CD4-positive, alpha-beta memory T cell (primary cell): Measurements from ENCODE around the gene DNAH1. TPM values are rescaled to one million over a fixed set of nuclear protein-coding genes. Genes with fewer than 3 reads are reported as not detected.

Experiments
- CTCF ChIA-PET: fragments of 350-600 bp; sonication (Branson Sonifier 250); formaldehyde crosslinking; loops from one replicate; lab custom pipeline; 2021; ENCODE audit warnings: inconsistent platforms; ENCODE audit not compliant: partially characterized antibody; lab: Charles Lee
- POLR2A ChIA-PET: fragments of 350-600 bp; sonication (Branson Sonifier 250); formaldehyde crosslinking; loops from one replicate; lab custom pipeline; 2021; ENCODE audit not compliant: partially characterized antibody; lab: Charles Lee
- DNase-seq, 5 donors: peaks; one replicate each; pipeline versions ENCODE4 v3.0.0 to v3.0.0-alpha.2; 2020 to 2022; ENCODE audit warnings: mixed read lengths in 1 of 5
- H3K27ac ChIP-seq: one replicate; pipeline ENCODE4 v1.7.0; 2013; ENCODE audit warnings: low read depth, low read length
- H3K27me3 ChIP-seq: 2 replicates; pipeline ENCODE4 v1.7.0; 2013; ENCODE audit warnings: mild to moderate bottlenecking, low read length, moderate library complexity; ENCODE audit not compliant: insufficient read depth
- H3K36me3 ChIP-seq: 2 replicates; pipeline ENCODE4 v1.7.0; 2013; ENCODE audit warnings: mild to moderate bottlenecking, low read length, moderate library complexity; ENCODE audit not compliant: insufficient read depth
- H3K4me1 ChIP-seq: 2 replicates; pipeline ENCODE4 v1.7.0; 2013; ENCODE audit warnings: mild to moderate bottlenecking, low read length, moderate library complexity; ENCODE audit not compliant: insufficient read depth
- H3K4me3 ChIP-seq, 2 donors: one replicate each; pipeline ENCODE4 v1.7.0; 2013; ENCODE audit warnings: low read length in 2 of 2, mild to moderate bottlenecking in 1 of 2
- H3K9me3 ChIP-seq, 2 donors: one replicate each; pipeline ENCODE4 v1.7.0; 2013; ENCODE audit warnings: low read length in 2 of 2, control low read depth in 1 of 2; ENCODE audit not compliant: control insufficient read depth in 1 of 2
- H3K27ac Mint-ChIP-seq, 7 donors: one replicate each; pipeline ENCODE4 v1.8.0; 2020 to 2021; ENCODE audit warnings: mixed read lengths in 7 of 7, mild to moderate bottlenecking in 6 of 7, inconsistent platforms in 3 of 7, moderate library complexity in 3 of 7
- H3K27me3 Mint-ChIP-seq, 2 donors: one replicate each; pipeline ENCODE4 v1.8.0; 2020 to 2021; ENCODE audit warnings: mixed read lengths in 2 of 2
- H3K36me3 Mint-ChIP-seq, 2 donors: one replicate each; pipeline ENCODE4 v1.8.0; 2020 to 2021; ENCODE audit warnings: mixed read lengths in 2 of 2, inconsistent platforms in 1 of 2, mild to moderate bottlenecking in 1 of 2
- H3K4me1 Mint-ChIP-seq, 4 donors: one replicate each; pipeline ENCODE4 v1.8.0; 2020 to 2021; ENCODE audit warnings: mixed read lengths in 4 of 4, mild to moderate bottlenecking in 1 of 4
- H3K4me3 Mint-ChIP-seq, 8 donors: one replicate each; pipeline ENCODE4 v1.8.0; 2020 to 2021; ENCODE audit warnings: mixed read lengths in 8 of 8, mild to moderate bottlenecking in 7 of 8, moderate library complexity in 6 of 8, inconsistent platforms in 3 of 8
- H3K9me3 Mint-ChIP-seq, 8 donors: one replicate each; pipeline ENCODE4 v1.8.0; 2020 to 2021; ENCODE audit warnings: mixed read lengths in 8 of 8, mild to moderate bottlenecking in 5 of 8, inconsistent platforms in 3 of 8, moderate library complexity in 1 of 8
- intact Hi-C: fragments of 100-400 bp; cut with micrococcal nuclease; formaldehyde crosslinking; loops from one replicate; pipeline ENCODE4 v1.15.1; 2023
- microRNA-seq: library from miRNA; unstranded; fragments of <30 nt; microRNA quantifications from one replicate; pipeline ENCODE4 v1.2.0, GENCODE V29; 2021; ENCODE audit warnings: borderline replicate concordance, borderline number of aligned reads, borderline microRNAs expressed, mixed read lengths
- polyA plus RNA-seq, 2 donors: library from polyadenylated mRNA; unstranded; fragments of 300-500 nt; fragmentation: Illumina TruSeq; gene quantifications; one replicate each; pipeline ENCODE4 v1.2.3, GENCODE V29; 2021
- total RNA-seq, 2 experiments: library from RNA; stranded (reverse); gene quantifications; one replicate each; pipeline ENCODE4 v1.2.3, GENCODE V29; 2021

DNAH1 gene
- total and polyA plus RNA-seq, 4 experiments from 2014 or later = 0.02 to 49.8 (median 23.1) TPM

DNA sequence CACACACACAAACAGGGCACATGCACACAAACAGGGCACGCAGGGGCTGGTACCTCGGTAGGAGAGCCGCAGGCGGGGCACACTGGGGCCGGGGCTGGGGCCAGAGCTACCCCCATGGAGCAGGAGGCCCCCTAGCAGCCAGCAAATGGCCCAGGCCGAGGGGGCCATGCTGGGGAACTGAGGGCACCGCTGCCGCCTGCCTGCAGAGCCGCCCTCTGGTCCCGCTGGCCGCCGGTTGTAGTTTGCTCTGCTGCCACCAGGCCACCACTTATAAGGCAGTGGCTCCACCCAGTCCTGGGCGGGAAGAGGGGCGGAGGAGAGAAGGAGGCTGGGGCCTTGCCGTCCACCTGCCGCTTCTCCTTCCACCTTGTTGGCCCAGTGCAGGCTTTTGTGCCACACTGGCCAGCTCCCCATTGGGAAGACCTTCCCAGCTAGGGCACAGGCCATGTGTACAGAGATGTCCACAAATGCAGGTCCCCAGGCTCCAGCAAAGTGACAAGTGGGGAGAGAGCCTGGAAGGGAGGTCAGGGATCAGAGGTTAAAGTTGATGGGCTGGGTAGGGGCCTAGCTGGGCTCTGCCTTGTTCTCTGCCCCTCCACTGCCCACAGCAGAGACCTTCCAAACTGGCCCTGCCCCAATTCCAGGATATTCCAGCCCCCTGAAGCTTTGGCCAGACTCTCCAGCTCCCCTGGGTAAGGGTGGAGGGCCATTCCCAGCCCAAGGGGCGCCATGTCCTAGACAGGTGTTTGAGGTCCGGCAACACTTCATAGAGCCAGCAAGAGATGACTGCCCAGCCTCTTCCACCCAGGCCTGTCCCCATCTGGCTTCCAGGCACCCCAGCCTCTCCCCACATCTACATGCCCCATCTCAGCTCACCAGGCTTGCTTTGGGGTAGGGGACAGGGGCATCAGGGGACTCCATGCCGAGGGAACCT lies 129.0 kb downstream of the DNAH1 start, which contains the start of gene SEMA3G:
Gene SEMA3G, minus strand, starts transcription at position 244 of the 934 bp plus-strand sequence. Its CDS starts 76 bp downstream, at position 168.
- Histone ChIP-seq H3K4me3 (peak within 1 kb of the TSS in 1 of 2 donors; percentile 9), H3K27ac (no peak within 1 kb of the TSS), H3K4me1 (peaks cover 14% of the 10 kb centered on the region), H3K9me3 (no peaks in the 10 kb centered on the region), H3K36me3 (no peaks in the 10 kb centered on the region), H3K27me3 (no peaks in the 10 kb centered on the region)
- ChIA-PET CTCF (interaction anchor here (1.0 to 7.1 kb wide), 13 partner anchors 10 to 444 kb away, joined by 3 to 107 read pairs (median 5); partner anchors contain the start of genes NISCH and TLR9), POLR2A (interaction anchor here (0.9 to 2.3 kb wide), 3 partner anchors 10 to 158 kb away, joined by 3 to 13 read pairs (median 5); partner anchors contain the start of genes GLYCTK, NISCH and TNNC1)
- peak within 1 kb of the TSS in 3 of 7 donors; percentile 10 to 76 (median 32) for H3K27ac Mint-ChIP-seq
- no peaks in the 10 kb centered on the region for H3K9me3 Mint-ChIP-seq
- no peaks in the 10 kb centered on the region for H3K27me3 Mint-ChIP-seq
- peaks cover 6 to 16% (median 12%) of the 10 kb centered on the region in 4 donors for H3K4me1 Mint-ChIP-seq
- intact Hi-C loops = loop anchor here (5.0 kb wide), 1 partner anchor 223 kb away; no protein-coding TSS in a partner anchor
- peak within 1 kb of the TSS in 3 of 8 donors; percentile 8 to 29 (median 12) for H3K4me3 Mint-ChIP-seq
- H3K36me3 Mint-ChIP-seq = no peaks in the 10 kb centered on the region
- peak; percentile 62 to 84 (median 66) for DNase-seq

GRCh38 chr3:52446042-52446441 lies 129.9 kb downstream of the DNAH1 start:
- Histone ChIP-seq H3K4me3 (no peak overlapping the region), H3K36me3 (no peaks in the 10 kb centered on the region), H3K27me3 (no peaks in the 10 kb centered on the region), H3K9me3 (no peaks in the 10 kb centered on the region), H3K27ac (no peak overlapping the region), H3K4me1 (peaks cover 14% of the 10 kb centered on the region)
- DNase-seq = no peak
- no peaks in the 10 kb centered on the region for H3K27me3 Mint-ChIP-seq
- H3K36me3 Mint-ChIP-seq = no peaks in the 10 kb centered on the region
- H3K27ac Mint-ChIP-seq = no peak overlapping the region
- no peak overlapping the region for H3K4me3 Mint-ChIP-seq
- CTCF ChIA-PET = interaction anchor here (0.6 to 7.1 kb wide), 16 partner anchors 8 to 445 kb away, joined by 3 to 107 read pairs (median 4); partner anchors contain the start of genes NISCH, TLR9 and TNNC1
- POLR2A ChIA-PET = interaction anchor here (0.9 to 2.3 kb wide), 3 partner anchors 9 to 158 kb away, joined by 3 to 13 read pairs (median 5); partner anchors contain the start of genes GLYCTK, NISCH and TNNC1
- intact Hi-C loops = loop anchor here (2.0 to 5.0 kb wide), 2 partner anchors 215 to 224 kb away; no protein-coding TSS in a partner anchor
- H3K4me1 Mint-ChIP-seq = peaks cover 6 to 16% (median 12%) of the 10 kb centered on the region in 4 donors
- H3K9me3 Mint-ChIP-seq = no peaks in the 10 kb centered on the region

DNA sequence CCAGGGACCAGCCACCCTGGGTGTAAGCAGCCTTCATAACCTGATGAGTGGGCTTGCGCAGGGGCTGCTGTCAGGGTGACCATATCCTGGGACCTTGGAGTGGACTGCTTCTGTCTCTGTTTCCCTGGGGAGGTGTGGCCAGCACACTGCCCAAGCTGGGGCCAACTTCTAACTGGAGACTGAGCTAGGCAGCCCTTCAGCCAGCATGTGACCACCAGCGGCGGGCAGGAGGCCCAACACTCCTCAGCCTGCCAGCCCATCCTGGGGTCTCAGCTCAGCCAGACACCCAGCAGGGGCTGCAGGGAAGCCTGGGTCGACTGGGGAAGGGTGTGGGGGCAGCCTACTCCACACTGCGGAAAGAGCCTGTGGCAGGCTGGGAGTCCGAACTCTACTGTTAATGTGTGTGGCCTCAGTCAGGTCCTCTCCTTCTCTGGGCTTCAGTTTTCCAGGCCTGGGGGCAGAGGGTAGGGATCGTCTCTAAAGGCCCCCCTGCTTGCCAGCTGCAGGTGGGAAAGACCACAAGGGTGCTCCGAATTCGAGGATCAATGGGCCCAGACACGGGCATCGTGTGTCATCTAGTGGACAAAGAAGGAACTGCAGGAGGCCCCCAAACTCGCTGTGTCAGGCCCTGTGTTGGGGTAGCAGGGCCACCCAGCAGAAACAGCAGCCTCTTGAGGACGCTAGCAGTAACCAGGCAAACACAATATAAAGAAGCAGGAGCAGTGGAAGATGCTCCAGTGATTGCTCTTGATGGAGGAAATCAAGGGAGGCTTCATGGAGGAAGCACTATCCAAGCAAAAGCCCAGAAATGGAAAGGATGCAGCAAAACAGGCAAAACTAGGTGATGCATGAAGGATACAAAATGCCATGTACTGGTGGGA lies 130.8 kb downstream of the DNAH1 start:
- no peak overlapping the region for H3K27ac ChIP-seq
- POLR2A ChIA-PET = interaction anchor here (0.7 to 2.3 kb wide), 4 partner anchors 9 to 208 kb away, joined by 3 to 13 read pairs (median 4); partner anchors contain the start of genes GLYCTK, NISCH, TNNC1 and TWF2
- H3K4me3 ChIP-seq = no peak overlapping the region
- peaks cover 14% of the 10 kb centered on the region for H3K4me1 ChIP-seq
- Mint-ChIP-seq H3K4me3 (peak overlapping the region in 3 of 8 donors; percentile 12 to 85 (median 43)), H3K36me3 (no peaks in the 10 kb centered on the region), H3K27me3 (no peaks in the 10 kb centered on the region), H3K27ac (peak overlapping the region in 4 of 7 donors; percentile 73 to 85 (median 78)), H3K4me1 (peaks cover 6 to 22% (median 12%) of the 10 kb centered on the region in 4 donors), H3K9me3 (no peaks in the 10 kb centered on the region)
- peak; percentile 64 to 73 (median 68) for DNase-seq
- H3K9me3 ChIP-seq = no peaks in the 10 kb centered on the region
- intact Hi-C loops = loop anchor here (1.0 to 5.0 kb wide), 6 partner anchors 19 to 446 kb away; no protein-coding TSS in a partner anchor
- H3K36me3 ChIP-seq = no peaks in the 10 kb centered on the region
- H3K27me3 ChIP-seq = no peaks in the 10 kb centered on the region
- CTCF ChIA-PET = interaction anchor here (0.6 to 7.1 kb wide), 22 partner anchors 7 to 445 kb away, joined by 3 to 107 read pairs (median 4); partner anchors contain the start of genes POC1A, TLR9 and TNNC1

- Mint-ChIP-seq H3K36me3 (no peaks in the 10 kb centered on the region), H3K9me3 (no peaks in the 10 kb centered on the region), H3K27ac (no peak overlapping the region), H3K27me3 (no peaks in the 10 kb centered on the region), H3K4me3 (no peak overlapping the region), H3K4me1 (peaks cover 6 to 22% (median 12%) of the 10 kb centered on the region in 4 donors)
- intact Hi-C loops = loop anchor here (1.0 to 5.0 kb wide), 6 partner anchors 19 to 446 kb away; no protein-coding TSS in a partner anchor
- H3K27ac ChIP-seq = no peak overlapping the region
- POLR2A ChIA-PET = interaction anchor here (1.7 kb wide), 1 partner anchor 209 kb away, joined by 4 read pairs; the partner anchor contains the start of gene TWF2
- no peak for DNase-seq
- H3K4me1 ChIP-seq = peaks cover 14% of the 10 kb centered on the region
- no peak overlapping the region for H3K4me3 ChIP-seq
- H3K9me3 ChIP-seq = no peaks in the 10 kb centered on the region
- CTCF ChIA-PET = interaction anchor here (0.7 to 7.1 kb wide), 17 partner anchors 8 to 446 kb away, joined by 3 to 107 read pairs (median 4); partner anchors contain the start of genes POC1A and UQCC5
- no peaks in the 10 kb centered on the region for H3K27me3 ChIP-seq
- no peaks in the 10 kb centered on the region for H3K36me3 ChIP-seq
These were observed 131.6 kb downstream of the DNAH1 start for GRCh38 chr3:52447512-52448355.

Small RNA genes lying within 50 kb of the gene (microRNA-seq; reads per million reads assigned to microRNA genes)
- not detected for gene MIR135A1
- 355,952 reads per million, percentile 100 among the genes with 10 or more reads in this experiment for gene MIRLET7G

Other genes starting within 250 kb of the DNAH1 start
- gene POC1A, start 161.9 kb upstream of the DNAH1 start, total RNA-seq = 1 to 10 TPM in 1 of 2 experiments, under 1 TPM in 1; 0.99 to 1.1 TPM
- 1 to 10 TPM in 1 of 2 donors, under 1 TPM in 1; 0.36 to 2.4 TPM for gene POC1A, start 161.9 kb upstream of the DNAH1 start, polyA plus RNA-seq
- 10 to 100 TPM; 30.0 to 34.6 TPM for gene ALAS1, start 118.2 kb upstream of the DNAH1 start, total RNA-seq
- 10 to 100 TPM; 30.5 to 35.4 TPM for gene ALAS1, start 118.2 kb upstream of the DNAH1 start, polyA plus RNA-seq
- 1 to 10 TPM; 2.3 to 3.0 TPM for gene TLR9, start 90.7 kb upstream of the DNAH1 start, total RNA-seq
- not detected for gene TLR9, start 90.7 kb upstream of the DNAH1 start, polyA plus RNA-seq
- 10 to 100 TPM; 69.3 to 76.1 TPM for gene TWF2, start 77.2 kb upstream of the DNAH1 start, total RNA-seq
- 100 to 1,000 TPM; 122 to 124 TPM for gene TWF2, start 77.2 kb upstream of the DNAH1 start, polyA plus RNA-seq
- gene PPM1M, start 70.6 kb upstream of the DNAH1 start, total RNA-seq = 10 to 100 TPM; 70.2 to 81.1 TPM
- 10 to 100 TPM; 52.0 to 85.3 TPM for gene PPM1M, start 70.6 kb upstream of the DNAH1 start, polyA plus RNA-seq
- gene WDR82, start 37.7 kb upstream of the DNAH1 start, total RNA-seq = 100 to 1,000 TPM; 149 to 150 TPM
- gene WDR82, start 37.7 kb upstream of the DNAH1 start, polyA plus RNA-seq = 100 to 1,000 TPM in 1 of 2 donors, 10 to 100 TPM in 1; 62.3 to 143 TPM
- gene GLYCTK, start 28.5 kb upstream of the DNAH1 start, total RNA-seq = 10 to 100 TPM; 29.4 to 35.1 TPM
- gene GLYCTK, start 28.5 kb upstream of the DNAH1 start, polyA plus RNA-seq = 1 to 10 TPM; 4.9 to 9.7 TPM
- 10 to 100 TPM; 77.2 to 88.8 TPM for gene BAP1, start 93.7 kb downstream of the DNAH1 start, total RNA-seq
- 10 to 100 TPM; 10.0 to 26.9 TPM for gene BAP1, start 93.7 kb downstream of the DNAH1 start, polyA plus RNA-seq
- gene PHF7, start 94.3 kb downstream of the DNAH1 start, total RNA-seq = 10 to 100 TPM; 13.3 to 15.1 TPM
- 10 to 100 TPM in 1 of 2 donors, 1 to 10 TPM in 1; 4.6 to 10.2 TPM for gene PHF7, start 94.3 kb downstream of the DNAH1 start, polyA plus RNA-seq
- under 1 TPM; 0.17 to 0.22 TPM for gene SEMA3G, start 128.8 kb downstream of the DNAH1 start, total RNA-seq
- under 1 TPM in 1 of 2 donors, not detected in 1; 0.29 TPM for gene SEMA3G, start 128.8 kb downstream of the DNAH1 start, polyA plus RNA-seq
- gene TNNC1, start 137.7 kb downstream of the DNAH1 start, total RNA-seq = 1 to 10 TPM; 5.3 to 7.1 TPM
- gene TNNC1, start 137.7 kb downstream of the DNAH1 start, polyA plus RNA-seq = under 1 TPM in 1 of 2 donors, not detected in 1; 0.92 TPM
- gene NISCH, start 139.3 kb downstream of the DNAH1 start, total RNA-seq = 100 to 1,000 TPM; 189 to 205 TPM
- 10 to 100 TPM; 10.2 to 25.8 TPM for gene NISCH, start 139.3 kb downstream of the DNAH1 start, polyA plus RNA-seq
- gene STAB1, start 179.0 kb downstream of the DNAH1 start, total RNA-seq = 10 to 100 TPM; 11.3 to 13.9 TPM
- gene STAB1, start 179.0 kb downstream of the DNAH1 start, polyA plus RNA-seq = not detected
- 1 to 10 TPM; 5.5 to 5.8 TPM for gene NT5DC2, start 217.5 kb downstream of the DNAH1 start, total RNA-seq
- 1 to 10 TPM in 1 of 2 donors, not detected in 1; 1.3 TPM for gene NT5DC2, start 217.5 kb downstream of the DNAH1 start, polyA plus RNA-seq
- gene UQCC5, start 220.3 kb downstream of the DNAH1 start, total RNA-seq = 10 to 100 TPM; 12.1 to 13.2 TPM
- 10 to 100 TPM; 26.5 to 27.1 TPM for gene UQCC5, start 220.3 kb downstream of the DNAH1 start, polyA plus RNA-seq